Subcutaneous abdominal adipose tissue (tissue), 5 donors: ENCODE measurements around the gene KRT32.

Experiments used
- H3K27ac ChIP-seq: one replicate; pipeline ENCODE4 v1.7.0; 2013; ENCODE audit warnings: low read depth, mild to moderate bottlenecking, inconsistent platforms, low read length, moderate library complexity
- H3K27me3 ChIP-seq, 5 donors: one replicate each; pipeline ENCODE4 v1.7.0; 2013; ENCODE audit warnings: low read length in 5 of 5, inconsistent platforms in 1 of 5; ENCODE audit not compliant: control insufficient read depth in 5 of 5, insufficient read depth in 4 of 5
- H3K36me3 ChIP-seq, 5 donors: one replicate each; pipeline ENCODE4 v1.7.0; 2013; ENCODE audit warnings: low read length in 5 of 5; ENCODE audit not compliant: control insufficient read depth in 5 of 5, insufficient read depth in 5 of 5
- H3K4me1 ChIP-seq, 5 donors: one replicate each; pipeline ENCODE4 v1.7.0; 2013; ENCODE audit warnings: low read length in 5 of 5, mild to moderate bottlenecking in 3 of 5, moderate library complexity in 1 of 5; ENCODE audit not compliant: control insufficient read depth in 5 of 5, insufficient read depth in 5 of 5
- H3K4me3 ChIP-seq, 5 donors: one replicate each; pipeline ENCODE4 v1.7.0; 2013; ENCODE audit warnings: low read length in 5 of 5, low read depth in 1 of 5
- H3K9ac ChIP-seq, 5 donors: one replicate each; pipeline ENCODE4 v1.7.0; 2013; ENCODE audit warnings: low read length in 5 of 5, mild to moderate bottlenecking in 4 of 5, moderate library complexity in 3 of 5
- H3K9me3 ChIP-seq, 5 donors: one replicate each; pipeline ENCODE4 v1.7.0; 2013; ENCODE audit warnings: low read length in 5 of 5; ENCODE audit not compliant: control insufficient read depth in 5 of 5
- donor health status: healthy.
- donor health status: healthy.
- donor health status: healthy.
- donor health status: healthy.
- donor health status: healthy.

Gene KRT32

GRCh38 chr17:41494524-41494923, 27.3 kb upstream of the KRT32 start:
- Histone ChIP-seq H3K36me3 (no peaks in the 10 kb centered on the region), H3K27me3 (peaks cover 0 to 12% (median 0%) of the 10 kb centered on the region in 5 donors), H3K4me3 (no peak overlapping the region), H3K9ac (no peak overlapping the region), H3K27ac (no peak overlapping the region), H3K4me1 (peaks cover 0 to 30% (median 15%) of the 10 kb centered on the region in 5 donors), H3K9me3 (no peaks in the 10 kb centered on the region)

GRCh38 chr17:41492771-41493170, 25.6 kb upstream of the KRT32 start:
- Histone ChIP-seq H3K4me3 (no peak overlapping the region), H3K4me1 (peaks cover 0 to 24% (median 15%) of the 10 kb centered on the region in 5 donors), H3K27me3 (peaks cover 0 to 8% (median 0%) of the 10 kb centered on the region in 5 donors), H3K9ac (no peak overlapping the region), H3K9me3 (no peaks in the 10 kb centered on the region), H3K27ac (no peak overlapping the region), H3K36me3 (no peaks in the 10 kb centered on the region)

GRCh38 chr17:41492351-41492750, 25.2 kb upstream of the KRT32 start:
- H3K27ac ChIP-seq: no peak overlapping the region
- H3K4me1 ChIP-seq: peaks cover 0 to 24% (median 15%) of the 10 kb centered on the region in 5 donors

GRCh38 chr17:41491476-41491875, 24.3 kb upstream of the KRT32 start:
- Histone ChIP-seq H3K9ac (no peak overlapping the region), H3K36me3 (no peaks in the 10 kb centered on the region), H3K27ac (no peak overlapping the region), H3K4me1 (peaks cover 0 to 19% (median 12%) of the 10 kb centered on the region in 5 donors), H3K4me3 (no peak overlapping the region), H3K9me3 (no peaks in the 10 kb centered on the region), H3K27me3 (peaks cover 0 to 8% (median 5%) of the 10 kb centered on the region in 5 donors)

More at GRCh38 chr17:41492351-41492750, 25.2 kb upstream of the KRT32 start:
- no peak overlapping the region for H3K9ac ChIP-seq
- no peak overlapping the region for H3K4me3 ChIP-seq
- no peaks in the 10 kb centered on the region for H3K9me3 ChIP-seq
- peaks cover 0 to 6% (median 1%) of the 10 kb centered on the region in 5 donors for H3K27me3 ChIP-seq
- H3K36me3 ChIP-seq: no peaks in the 10 kb centered on the region

- H3K27ac ChIP-seq: no peak overlapping the region
- H3K4me3 ChIP-seq: no peak overlapping the region
- H3K9ac ChIP-seq: no peak overlapping the region
These were observed 23.1 kb upstream of the KRT32 start for GRCh38 chr17:41490000-41490990.

GRCh38 chr17:41489531-41489930, 22.3 kb upstream of the KRT32 start, which contains the start of gene KRT36:
KRT36 (minus strand) TSS chr17:41489910; CDS start chr17:41489864, 46 bp downstream.
- H3K4me3 ChIP-seq: no peak within 1 kb of the TSS
- no peaks in the 10 kb centered on the region for H3K36me3 ChIP-seq
- no peaks in the 10 kb centered on the region for H3K9me3 ChIP-seq
- peaks cover 0 to 19% (median 12%) of the 10 kb centered on the region in 5 donors for H3K4me1 ChIP-seq
- H3K9ac ChIP-seq: no peak within 1 kb of the TSS
- peaks cover 0 to 11% (median 5%) of the 10 kb centered on the region in 5 donors for H3K27me3 ChIP-seq
- H3K27ac ChIP-seq: no peak within 1 kb of the TSS

More at GRCh38 chr17:41490000-41490990, 23.1 kb upstream of the KRT32 start:
- Histone ChIP-seq H3K9me3 (no peaks in the 10 kb centered on the region), H3K36me3 (no peaks in the 10 kb centered on the region), H3K27me3 (peaks cover 0 to 9% (median 5%) of the 10 kb centered on the region in 5 donors), H3K4me1 (peaks cover 0 to 19% (median 12%) of the 10 kb centered on the region in 5 donors)

GRCh38 chr17:41486809-41487530, 19.8 kb upstream of the KRT32 start:
- no peak overlapping the region for H3K9ac ChIP-seq
- peaks cover 0 to 11% (median 5%) of the 10 kb centered on the region in 5 donors for H3K27me3 ChIP-seq
- H3K4me3 ChIP-seq: no peak overlapping the region
- no peak overlapping the region for H3K27ac ChIP-seq
- no peaks in the 10 kb centered on the region for H3K36me3 ChIP-seq
- H3K4me1 ChIP-seq: peaks cover 0 to 4% (median 0%) of the 10 kb centered on the region in 5 donors
- H3K9me3 ChIP-seq: no peaks in the 10 kb centered on the region

GRCh38 chr17:41486316-41486715, 19.1 kb upstream of the KRT32 start:
- peaks cover 0 to 11% (median 5%) of the 10 kb centered on the region in 5 donors for H3K27me3 ChIP-seq
- H3K4me1 ChIP-seq: peaks cover 0 to 4% (median 0%) of the 10 kb centered on the region in 5 donors

GRCh38 chr17:41484920-41485904, 18.0 kb upstream of the KRT32 start:
- H3K4me1 ChIP-seq: peaks cover 0 to 3% (median 0%) of the 10 kb centered on the region in 5 donors
- no peak overlapping the region for H3K9ac ChIP-seq
- H3K27me3 ChIP-seq: peaks cover 0 to 11% (median 5%) of the 10 kb centered on the region in 5 donors

More at GRCh38 chr17:41486316-41486715, 19.1 kb upstream of the KRT32 start:
- no peak overlapping the region for H3K27ac ChIP-seq
- H3K36me3 ChIP-seq: no peaks in the 10 kb centered on the region
- no peaks in the 10 kb centered on the region for H3K9me3 ChIP-seq
- no peak overlapping the region for H3K9ac ChIP-seq
- H3K4me3 ChIP-seq: no peak overlapping the region

More at GRCh38 chr17:41484920-41485904, 18.0 kb upstream of the KRT32 start:
- H3K9me3 ChIP-seq: no peaks in the 10 kb centered on the region
- no peak overlapping the region for H3K27ac ChIP-seq
- no peaks in the 10 kb centered on the region for H3K36me3 ChIP-seq
- no peak overlapping the region for H3K4me3 ChIP-seq
